Activated T-helper 1 cell treated with Interleukin-2 at 50 U/mL for 16 hours (primary cell): ENCODE results near the gene MLC1.

Source experiments
- DNase-seq: peaks from one replicate; pipeline ENCODE4 v3.0.0-alpha.2; 2020; ENCODE audit warnings: low read depth

MLC1 gene

GRCh38 chr22:50085211-50085972, at the start of gene MLC1:
Gene MLC1 (minus strand): TSS chr22:50085426. CDS start chr22:50084902, 524 bp downstream.
- DNase-seq: no peak

GRCh38 chr22:50134481-50134880, 49.3 kb upstream of the MLC1 start:
- no peak for DNase-seq

GRCh38 chr22:50131894-50132293, 46.7 kb upstream of the MLC1 start:
- no peak for DNase-seq

- DNase-seq: no peak
Observed at GRCh38 chr22:50129121-50129736, 44.0 kb upstream of the MLC1 start.

- DNase-seq: no peak
Observed at GRCh38 chr22:50125029-50125428, 39.8 kb upstream of the MLC1 start.

GRCh38 chr22:50123119-50123518, 37.9 kb upstream of the MLC1 start:
- DNase-seq: no peak

- no peak for DNase-seq
Observed at GRCh38 chr22:50121202-50121740, 36.0 kb upstream of the MLC1 start.

- DNase-seq: no peak
Observed at GRCh38 chr22:50119768-50120251, 34.6 kb upstream of the MLC1 start.

- DNase-seq: no peak
Observed at GRCh38 chr22:50119169-50119767, 34.0 kb upstream of the MLC1 start.

- no peak for DNase-seq
Observed at GRCh38 chr22:50118557-50119168, 33.4 kb upstream of the MLC1 start.

GRCh38 chr22:50118129-50118528, 32.9 kb upstream of the MLC1 start:
- DNase-seq: no peak

GRCh38 chr22:50117168-50117762, 32.0 kb upstream of the MLC1 start:
- no peak for DNase-seq

- DNase-seq: no peak
Observed at GRCh38 chr22:50115693-50116092, 30.5 kb upstream of the MLC1 start.

GRCh38 chr22:50114221-50115021, 29.2 kb upstream of the MLC1 start:
- DNase-seq: no peak

GRCh38 chr22:50112151-50113118, 27.2 kb upstream of the MLC1 start:
- DNase-seq: no peak

GRCh38 chr22:50111056-50111455, 25.8 kb upstream of the MLC1 start:
- DNase-seq: no peak

- no peak for DNase-seq
Observed at GRCh38 chr22:50107529-50107928, 22.3 kb upstream of the MLC1 start.

GRCh38 chr22:50105208-50106100, 20.2 kb upstream of the MLC1 start:
- DNase-seq: no peak

GRCh38 chr22:50104141-50104544, 18.9 kb upstream of the MLC1 start:
- DNase-seq: no peak
